Endometrial microvascular endothelial cells (primary cell): ENCODE results near the gene CMTM7. TPM values are rescaled to one million over a fixed set of nuclear protein-coding genes. Genes with fewer than 3 reads are reported as not detected.
"Not testable (repeated sequence)": the region's sequence is repeated elsewhere in the genome, so short reads cannot be mapped to it uniquely, and the experiment has no call there.

Experiments
- in situ Hi-C: cut with HindIII; loops from 2 replicates; pipeline ENCODE4 v1.10.0; 2017; ENCODE audit warnings: low sequenced_read_pairs, low pct_unique_long_range_greater_than_20kb; ENCODE audit errors: inconsistent ontology term
- total RNA-seq: library from RNA; depleted of rRNA; stranded (reverse); fragments of >200 nt; gene quantifications from one replicate; pipeline ENCODE4 v1.2.3, GENCODE V29; 2015; ENCODE audit errors: inconsistent ontology term

Gene CMTM7
- total RNA-seq, 1 donor from 2014 or later = 40.7 TPM

GRCh38 chr3:32376115-32376514, 15.5 kb upstream of the CMTM7 start:
- in situ Hi-C loops = no loop called here

GRCh38 chr3:32379831-32380500, 11.7 kb upstream of the CMTM7 start:
- in situ Hi-C loops = no loop called here

- in situ Hi-C loops = no loop called here
Observed at GRCh38 chr3:32381922-32382321, 9.7 kb upstream of the CMTM7 start.

GRCh38 chr3:32383136-32383711, 8.4 kb upstream of the CMTM7 start:
- in situ Hi-C loops = no loop called here

- in situ Hi-C loops = no loop called here
Observed at GRCh38 chr3:32384938-32385337, 6.7 kb upstream of the CMTM7 start.

GRCh38 chr3:32387512-32387911, 4.1 kb upstream of the CMTM7 start:
- in situ Hi-C loops = no loop called here

- in situ Hi-C loops = not testable (repeated sequence)
Observed at GRCh38 chr3:32389577-32389976, 2.1 kb upstream of the CMTM7 start.

- in situ Hi-C loops = no loop called here
Observed at GRCh38 chr3:32392536-32393302, 1.1 kb downstream of the CMTM7 start.

GRCh38 chr3:32395496-32395895, 3.8 kb downstream of the CMTM7 start:
- in situ Hi-C loops = no loop called here

- in situ Hi-C loops = no loop called here
Observed at GRCh38 chr3:32397941-32398340, 6.3 kb downstream of the CMTM7 start.

GRCh38 chr3:32398531-32398930, 6.9 kb downstream of the CMTM7 start:
- in situ Hi-C loops = no loop called here

- in situ Hi-C loops = no loop called here
Observed at GRCh38 chr3:32399030-32399620, 7.5 kb downstream of the CMTM7 start.

GRCh38 chr3:32401126-32401525, 9.5 kb downstream of the CMTM7 start:
- in situ Hi-C loops = no loop called here

- in situ Hi-C loops = no loop called here
Observed at GRCh38 chr3:32401556-32402081, 10.0 kb downstream of the CMTM7 start.

- in situ Hi-C loops = no loop called here
Observed at GRCh38 chr3:32403663-32404062, 12.0 kb downstream of the CMTM7 start.

GRCh38 chr3:32404714-32405113, 13.1 kb downstream of the CMTM7 start:
- in situ Hi-C loops = no loop called here

GRCh38 chr3:32405155-32405554, 13.5 kb downstream of the CMTM7 start:
- in situ Hi-C loops = no loop called here

GRCh38 chr3:32405711-32406323, 14.2 kb downstream of the CMTM7 start:
- in situ Hi-C loops = no loop called here
